Esophagus muscularis mucosa (tissue), 4 donors: ENCODE results near the gene PIGU.
"Not testable (repeated sequence)": the region's sequence is repeated elsewhere in the genome, so short reads cannot be mapped to it uniquely, and the experiment has no call there.

Source experiments
- CTCF ChIP-seq, 3 experiments: fragments of 200-600 bp in 2 of 3; fragments of 450-650 bp in 1 of 3; sonication (generic) in 2 of 3; IDR thresholded peaks; one replicate each; pipeline ENCODE4 v1.5.1; 2017 to 2019; ENCODE audit warnings: antibody characterized with exemption in 3 of 3, mild to moderate bottlenecking in 2 of 3, moderate library complexity in 1 of 3
- EP300 ChIP-seq: sonication (generic); formaldehyde crosslinking; IDR thresholded peaks from one replicate; pipeline ENCODE4 v1.6.1; 2017; ENCODE audit warnings: antibody characterized with exemption
- POLR2A ChIP-seq: fragments of 450-650 bp; IDR thresholded peaks from one replicate; pipeline ENCODE4 v1.6.1; 2017; ENCODE audit warnings: antibody characterized with exemption, moderate library complexity, mild to moderate bottlenecking, low read depth
- POLR2AphosphoS5 ChIP-seq, 2 donors: sonication (generic); formaldehyde crosslinking; IDR thresholded peaks; one replicate each; pipeline ENCODE4 v1.6.1; 2017; ENCODE audit warnings: antibody characterized with exemption in 2 of 2

- not testable (repeated sequence) for TF ChIP-seq POLR2A; CTCF (IDR thresholded peaks at IDR 0.05); POLR2AphosphoS5 (IDR thresholded peaks at IDR 0.05); EP300
Measured at GRCh38 chr20:34722560-34722959, 45.7 kb upstream of the PIGU start.
